Measurements from ENCODE around the gene CNDP1.
"Not testable (repeated sequence)": the region's sequence is repeated elsewhere in the genome, so short reads cannot be mapped to it uniquely, and the experiment has no call there.

Gene CNDP1

GRCh38 chr18:74563999-74564398 is 29.7 kb downstream of the CNDP1 start:
- Histone ChIP-seq H2AFZ (no peak overlapping the region), H3K36me3 (ENCODE audit: control insufficient read depth, insufficient read depth, low read length) (no peaks in the 10 kb centered on the region), H3K27me3 (ENCODE audit: control insufficient read depth, insufficient read depth, low read length) (no peaks in the 10 kb centered on the region), H3K27ac (no peak overlapping the region), H3K79me2 (no peaks in the 10 kb centered on the region), H3K4me1 (peaks cover 19% of the 10 kb centered on the region), H3K9ac (no peak overlapping the region), H3K9me3 (ENCODE audit: control insufficient read depth, low read length) (no peaks in the 10 kb centered on the region), H3K4me2 (ENCODE audit: low read length) (no peak overlapping the region), H3K4me3 (ENCODE audit: low read depth, low read length) (no peak overlapping the region)
- TF ChIP-seq CTCF (IDR thresholded peaks at IDR 0.05): no peak

GRCh38 chr18:74565164-74565563 is 30.9 kb downstream of the CNDP1 start:
- H3K4me3 ChIP-seq (ENCODE audit: low read depth, low read length); H3K4me2 ChIP-seq (ENCODE audit: low read length); H3K36me3 ChIP-seq (ENCODE audit: control insufficient read depth, insufficient read depth, low read length); H3K9me3 ChIP-seq (ENCODE audit: control insufficient read depth, low read length); H3K9ac ChIP-seq; H2AFZ ChIP-seq; H3K79me2 ChIP-seq; H3K27me3 ChIP-seq (ENCODE audit: control insufficient read depth, insufficient read depth, low read length); H3K27ac ChIP-seq: not testable (repeated sequence)
- H3K4me1 ChIP-seq: peaks cover 19% of the 10 kb centered on the region

- H3K9me3 ChIP-seq (ENCODE audit: control insufficient read depth, low read length); H3K36me3 ChIP-seq (ENCODE audit: control insufficient read depth, insufficient read depth, low read length); H3K27me3 ChIP-seq (ENCODE audit: control insufficient read depth, insufficient read depth, low read length); H3K4me3 ChIP-seq (ENCODE audit: low read depth, low read length); H3K79me2 ChIP-seq; H3K4me2 ChIP-seq (ENCODE audit: low read length); H3K27ac ChIP-seq; H2AFZ ChIP-seq; H3K9ac ChIP-seq: not testable (repeated sequence)
- H3K4me1 ChIP-seq: peaks cover 19% of the 10 kb centered on the region
These were observed 31.7 kb downstream of the CNDP1 start for GRCh38 chr18:74565993-74566392.

- no peak overlapping the region for H3K4me2 ChIP-seq (ENCODE audit: low read length)
- no peak overlapping the region for H2AFZ ChIP-seq
- no peak overlapping the region for H3K27ac ChIP-seq
- H3K36me3 ChIP-seq (ENCODE audit: control insufficient read depth, insufficient read depth, low read length): no peaks in the 10 kb centered on the region
- no peaks in the 10 kb centered on the region for H3K27me3 ChIP-seq (ENCODE audit: control insufficient read depth, insufficient read depth, low read length)
- TF ChIP-seq CTCF (IDR thresholded peaks at IDR 0.05): no peak
- no peaks in the 10 kb centered on the region for H3K79me2 ChIP-seq
- H3K9me3 ChIP-seq (ENCODE audit: control insufficient read depth, low read length): no peaks in the 10 kb centered on the region
- peaks cover 6% of the 10 kb centered on the region for H3K4me1 ChIP-seq
- no peak overlapping the region for H3K4me3 ChIP-seq (ENCODE audit: low read depth, low read length)
- H3K9ac ChIP-seq: no peak overlapping the region
These were observed 33.5 kb downstream of the CNDP1 start for GRCh38 chr18:74567822-74568221.

- Histone ChIP-seq H2AFZ (no peak overlapping the region), H3K4me1 (no peaks in the 10 kb centered on the region), H3K9ac (no peak overlapping the region), H3K79me2 (no peaks in the 10 kb centered on the region), H3K4me2 (ENCODE audit: low read length) (no peak overlapping the region), H3K27ac (no peak overlapping the region), H3K4me3 (ENCODE audit: low read depth, low read length) (no peak overlapping the region), H3K27me3 (ENCODE audit: control insufficient read depth, insufficient read depth, low read length) (no peaks in the 10 kb centered on the region), H3K36me3 (ENCODE audit: control insufficient read depth, insufficient read depth, low read length) (no peaks in the 10 kb centered on the region), H3K9me3 (ENCODE audit: control insufficient read depth, low read length) (no peaks in the 10 kb centered on the region)
- no peak for TF ChIP-seq CTCF (IDR thresholded peaks at IDR 0.05)
These were observed 35.1 kb downstream of the CNDP1 start for GRCh38 chr18:74569401-74569800.

GRCh38 chr18:74570266-74570665 is 36.0 kb downstream of the CNDP1 start:
- Histone ChIP-seq H3K9ac (no peak overlapping the region), H3K36me3 (ENCODE audit: control insufficient read depth, insufficient read depth, low read length) (no peaks in the 10 kb centered on the region), H3K4me1 (no peaks in the 10 kb centered on the region), H3K27me3 (ENCODE audit: control insufficient read depth, insufficient read depth, low read length) (no peaks in the 10 kb centered on the region), H3K79me2 (no peaks in the 10 kb centered on the region), H2AFZ (no peak overlapping the region), H3K27ac (no peak overlapping the region), H3K4me2 (ENCODE audit: low read length) (no peak overlapping the region), H3K4me3 (ENCODE audit: low read depth, low read length) (no peak overlapping the region), H3K9me3 (ENCODE audit: control insufficient read depth, low read length) (no peaks in the 10 kb centered on the region)
- no peak for TF ChIP-seq CTCF (IDR thresholded peaks at IDR 0.05)

All from parathyroid adenoma (tissue), 2 donors.